Measurements from ENCODE around the gene RSF1. TPM values are rescaled to one million over a fixed set of nuclear protein-coding genes. Genes with fewer than 3 reads are reported as not detected.

The RSF1 gene, protein sequence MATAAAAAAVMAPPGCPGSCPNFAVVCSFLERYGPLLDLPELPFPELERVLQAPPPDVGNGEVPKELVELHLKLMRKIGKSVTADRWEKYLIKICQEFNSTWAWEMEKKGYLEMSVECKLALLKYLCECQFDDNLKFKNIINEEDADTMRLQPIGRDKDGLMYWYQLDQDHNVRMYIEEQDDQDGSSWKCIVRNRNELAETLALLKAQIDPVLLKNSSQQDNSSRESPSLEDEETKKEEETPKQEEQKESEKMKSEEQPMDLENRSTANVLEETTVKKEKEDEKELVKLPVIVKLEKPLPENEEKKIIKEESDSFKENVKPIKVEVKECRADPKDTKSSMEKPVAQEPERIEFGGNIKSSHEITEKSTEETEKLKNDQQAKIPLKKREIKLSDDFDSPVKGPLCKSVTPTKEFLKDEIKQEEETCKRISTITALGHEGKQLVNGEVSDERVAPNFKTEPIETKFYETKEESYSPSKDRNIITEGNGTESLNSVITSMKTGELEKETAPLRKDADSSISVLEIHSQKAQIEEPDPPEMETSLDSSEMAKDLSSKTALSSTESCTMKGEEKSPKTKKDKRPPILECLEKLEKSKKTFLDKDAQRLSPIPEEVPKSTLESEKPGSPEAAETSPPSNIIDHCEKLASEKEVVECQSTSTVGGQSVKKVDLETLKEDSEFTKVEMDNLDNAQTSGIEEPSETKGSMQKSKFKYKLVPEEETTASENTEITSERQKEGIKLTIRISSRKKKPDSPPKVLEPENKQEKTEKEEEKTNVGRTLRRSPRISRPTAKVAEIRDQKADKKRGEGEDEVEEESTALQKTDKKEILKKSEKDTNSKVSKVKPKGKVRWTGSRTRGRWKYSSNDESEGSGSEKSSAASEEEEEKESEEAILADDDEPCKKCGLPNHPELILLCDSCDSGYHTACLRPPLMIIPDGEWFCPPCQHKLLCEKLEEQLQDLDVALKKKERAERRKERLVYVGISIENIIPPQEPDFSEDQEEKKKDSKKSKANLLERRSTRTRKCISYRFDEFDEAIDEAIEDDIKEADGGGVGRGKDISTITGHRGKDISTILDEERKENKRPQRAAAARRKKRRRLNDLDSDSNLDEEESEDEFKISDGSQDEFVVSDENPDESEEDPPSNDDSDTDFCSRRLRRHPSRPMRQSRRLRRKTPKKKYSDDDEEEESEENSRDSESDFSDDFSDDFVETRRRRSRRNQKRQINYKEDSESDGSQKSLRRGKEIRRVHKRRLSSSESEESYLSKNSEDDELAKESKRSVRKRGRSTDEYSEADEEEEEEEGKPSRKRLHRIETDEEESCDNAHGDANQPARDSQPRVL (N-terminal part only)
- total RNA-seq (100 to 1,000 TPM in 3 of 5 donors, 10 to 100 TPM in 2; 71.0 to 230 (median 125) TPM), polyA plus RNA-seq (10 to 100 TPM in 1 of 3 donors, 1 to 10 TPM in 2; 4.9 to 15.4 (median 5.9) TPM)
- long read RNA-seq, donor 1, partial matches to known transcripts: 0 of 2 reads
- long read RNA-seq, donor 1, other reads (novel, unspliced or antisense): 0 of 2 reads
- long read RNA-seq, donor 2, partial matches to known transcripts: 0 of 4 reads
- long read RNA-seq, donor 2, other reads (novel, unspliced or antisense): 0 of 4 reads
- long read RNA-seq, donor 3, partial matches to known transcripts: 0 of 5 reads
- long read RNA-seq, donor 3, other reads (novel, unspliced or antisense): 0 of 5 reads
- long read RNA-seq, donor 4: 0 reads
- long read RNA-seq, donor 5, transcript RSF1-206 (6 exons, 2,107 nt): major isoform, 7 of 11 reads
- long read RNA-seq, donor 5, partial matches to known transcripts: 0 of 11 reads
- long read RNA-seq, donor 5, other reads (novel, unspliced or antisense): 0 of 11 reads
- long read RNA-seq, donor 6, full-length matches to known transcripts: 13 of 13 reads
- long read RNA-seq, donor 6, partial matches to known transcripts: 0 of 13 reads
- long read RNA-seq, donor 6, other reads (novel, unspliced or antisense): 0 of 13 reads
- long read RNA-seq, donor 7, transcript RSF1-206 (6 exons, 2,107 nt): major isoform, 6 of 15 reads
- long read RNA-seq, donor 7, partial matches to known transcripts: 5 of 15 reads
- long read RNA-seq, donor 7, other reads (novel, unspliced or antisense): 0 of 15 reads
- long read RNA-seq, donor 8, transcript RSF1-206 (6 exons, 2,107 nt): major isoform, 5 of 5 reads
- long read RNA-seq, donor 8, partial matches to known transcripts: 0 of 5 reads
- long read RNA-seq, donor 8, other reads (novel, unspliced or antisense): 0 of 5 reads
- long read RNA-seq, donor 9, partial matches to known transcripts: 0 of 6 reads
- long read RNA-seq, donor 9, other reads (novel, unspliced or antisense): 0 of 6 reads
- long read RNA-seq, donor 10, full-length matches to known transcripts: 5 of 5 reads
- long read RNA-seq, donor 10, partial matches to known transcripts: 0 of 5 reads
- long read RNA-seq, donor 10, other reads (novel, unspliced or antisense): 0 of 5 reads

DNA sequence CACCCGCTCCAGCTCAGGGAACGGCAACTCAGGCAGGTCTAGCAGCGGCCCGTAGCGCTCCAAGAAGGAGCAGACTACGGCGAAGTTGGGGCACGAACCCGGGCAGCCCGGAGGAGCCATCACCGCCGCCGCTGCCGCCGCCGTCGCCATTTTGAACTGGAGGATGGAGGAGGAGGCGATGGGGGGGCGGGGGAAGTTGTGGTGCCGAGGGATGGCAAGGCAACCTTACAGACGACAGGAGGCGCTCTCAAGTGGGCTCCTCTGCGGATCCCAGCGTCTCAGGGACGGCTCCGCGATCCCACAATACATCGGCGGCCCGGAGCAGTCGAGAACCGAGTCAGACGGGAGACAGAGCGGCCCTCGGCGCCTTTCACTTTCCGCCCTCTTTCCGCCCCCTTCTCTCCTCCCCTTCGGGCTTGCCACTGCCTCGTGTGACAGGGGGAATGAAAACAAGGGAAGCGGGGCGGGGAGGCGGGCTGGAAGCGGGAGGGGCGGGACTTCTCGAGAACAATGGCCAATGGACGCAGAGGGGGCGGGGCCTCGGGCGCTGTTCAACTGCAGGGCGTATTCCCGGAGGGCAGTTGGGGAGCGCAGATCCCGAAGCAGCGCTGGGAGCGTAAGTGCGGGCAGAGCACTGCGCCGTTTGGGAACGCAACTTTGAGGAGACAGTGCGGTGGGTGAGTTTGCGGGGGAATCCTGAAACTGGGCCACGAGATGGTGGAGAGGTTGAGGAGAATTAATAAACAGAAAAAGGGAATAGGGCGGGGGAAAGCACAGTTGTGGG lies at the start of gene RSF1, which contains the start of gene AAMDC:
Gene RSF1 (minus strand): TSS at position 158 of the 784 bp plus-strand sequence. CDS start 8 bp downstream, at position 150.
Gene AAMDC (plus strand): TSS at position 580 of the 784 bp plus-strand sequence. CDS start 21,353 bp downstream, outside the sequence.
- peak in 4 of 7 experiments; percentile 56 to 68 (median 58) for TF ChIP-seq CTCF (IDR thresholded peaks at IDR 0.05)
- TF ChIP-seq POLR2AphosphoS5 (IDR thresholded peaks at IDR 0.05): peak; percentile 68 to 87 (median 86)
- TF ChIP-seq POLR2A (IDR thresholded peaks at IDR 0.05): peak in 2 of 4 donors; percentile 38 to 77
- TF ChIP-seq EP300 (IDR thresholded peaks at IDR 0.05): no peak
- Histone ChIP-seq H3K4me1 (peaks cover 11 to 69% (median 49%) of the 10 kb centered on the region in 4 donors), H3K27ac (peak within 1 kb of the TSS; percentile 90 to 97 (median 95)), H3K36me3 (no peaks in the 10 kb centered on the region), H3K9me3 (no peaks in the 10 kb centered on the region), H3K27me3 (no peaks in the 10 kb centered on the region), H3K4me3 (peak within 1 kb of the TSS; percentile 95 to 100 (median 99))
- WGBS, 5 donors: 0 to 1% (median 0%) methylated on average over 43 to 64 of the region's 64 CpGs
- intact Hi-C loops (cut with DNase I; ENCODE audit: low total_unique reads): no loop called here
- peak; percentile 99 to 100 for DNase-seq

- 94 to 96% (median 95%) methylated on average over 4 of the region's 4 CpGs for WGBS, 5 donors
- Histone ChIP-seq H3K4me3 (no peak overlapping the region), H3K27ac (no peak overlapping the region), H3K36me3 (peaks cover 11 to 74% (median 57%) of the 10 kb centered on the region in 4 donors), H3K27me3 (no peaks in the 10 kb centered on the region), H3K9me3 (no peaks in the 10 kb centered on the region), H3K4me1 (peaks cover 0 to 8% (median 0%) of the 10 kb centered on the region in 4 donors)
- intact Hi-C loops (cut with DNase I; ENCODE audit: low total_unique reads): no loop called here
- no peak for DNase-seq
- no peak for TF ChIP-seq POLR2A (IDR thresholded peaks at IDR 0.05)
- no peak for TF ChIP-seq CTCF (IDR thresholded peaks at IDR 0.05)
- no peak for TF ChIP-seq POLR2AphosphoS5 (IDR thresholded peaks at IDR 0.05)
- no peak for TF ChIP-seq EP300 (IDR thresholded peaks at IDR 0.05)
These were observed 48.2 kb upstream of the RSF1 start for GRCh38 chr11:77868744-77869143.

Measured in stomach (tissue), 19 donors.